Islet of Langerhans (tissue), 1 donor: Measurements from ENCODE around the gene FAM110A.
"Not testable (repeated sequence)": the region's sequence is repeated elsewhere in the genome, so short reads cannot be mapped to it uniquely, and the experiment has no call there.

Source experiments
- FAIRE-seq: peaks from one replicate; lab custom pipeline; 2011; peaks lifted over from hg19 to GRCh38; lab: Jason Lieb, UNC

FAM110A gene

DNA sequence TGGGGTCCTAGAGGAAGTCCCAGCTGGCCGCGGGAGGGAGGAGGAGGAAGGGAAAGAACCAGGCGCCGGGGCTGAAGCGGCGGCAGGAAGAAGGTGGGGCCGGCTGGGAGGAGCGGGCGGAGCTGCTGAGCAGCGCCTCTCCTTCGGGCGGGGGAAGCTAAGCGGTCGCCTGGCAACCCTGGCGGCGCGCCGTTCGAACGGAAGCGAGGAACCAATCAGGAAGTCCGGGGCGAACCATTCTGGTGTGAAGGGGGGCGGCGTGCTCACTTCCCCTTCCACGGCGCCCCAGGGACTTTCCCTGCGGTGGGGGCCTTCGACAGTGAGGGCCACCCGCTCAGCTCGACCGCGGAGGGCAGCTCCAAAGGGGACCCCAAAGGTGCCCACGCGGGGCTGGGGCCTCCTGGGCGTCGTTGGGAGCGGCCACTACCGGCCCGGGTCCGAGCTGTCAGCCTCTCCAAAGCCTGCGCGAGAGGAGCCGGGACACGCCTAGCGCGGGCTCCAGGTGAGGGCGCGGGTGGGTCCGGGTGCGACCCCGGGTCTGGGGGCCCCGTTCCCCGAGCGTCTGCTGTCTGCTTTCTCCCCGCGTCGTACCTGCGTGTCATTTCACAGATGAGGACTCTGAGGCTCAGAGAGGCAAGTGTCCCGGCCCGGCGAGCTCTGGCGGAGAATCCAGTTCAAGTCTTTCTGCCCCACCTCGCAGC is at the start of gene FAM110A:
Gene FAM110A, plus strand, starts transcription at position 266 of the 701 bp plus-strand sequence. CDS start 11,090 bp downstream, outside the sequence.
- FAIRE-seq, result no peak

DNA sequence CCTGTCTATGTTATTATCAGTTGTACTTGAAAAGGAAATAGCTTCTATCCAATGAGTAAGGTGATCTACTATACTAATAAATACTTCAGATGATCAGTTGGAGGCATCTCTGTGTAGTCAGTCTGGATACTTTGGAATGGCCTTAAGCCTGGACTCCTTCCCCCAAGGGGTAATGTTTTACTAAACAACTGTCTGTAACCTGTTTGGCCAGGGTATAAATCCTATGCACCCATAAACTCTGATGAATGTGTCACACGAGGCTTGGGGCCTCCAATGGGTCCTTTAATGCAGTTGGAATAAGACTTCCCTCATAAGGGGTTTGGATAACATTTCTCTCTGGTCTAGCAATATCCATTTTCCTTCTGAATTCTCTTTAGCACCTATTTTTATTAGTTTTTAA is 45.7 kb upstream of the FAM110A start:
- no peak for FAIRE-seq

DNA sequence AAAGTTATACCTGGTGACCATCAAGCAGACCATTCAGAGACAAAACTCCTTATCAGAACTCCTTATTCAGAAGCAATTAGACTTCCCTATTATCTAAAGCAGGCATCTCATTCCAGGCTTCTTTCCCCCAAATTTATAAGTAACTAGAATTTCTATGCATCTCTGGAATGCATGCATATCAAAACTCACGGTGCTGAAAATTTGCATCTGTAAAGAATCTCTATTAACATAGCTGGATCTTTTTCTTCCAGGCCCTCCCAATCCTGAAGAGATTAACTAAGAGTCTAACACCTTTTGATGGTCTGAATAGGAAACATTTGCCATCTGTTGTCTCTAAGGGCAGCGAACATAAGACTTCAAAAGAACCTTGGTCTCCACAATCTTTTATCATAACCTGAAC is 42.5 kb upstream of the FAM110A start:
- no peak for FAIRE-seq

DNA sequence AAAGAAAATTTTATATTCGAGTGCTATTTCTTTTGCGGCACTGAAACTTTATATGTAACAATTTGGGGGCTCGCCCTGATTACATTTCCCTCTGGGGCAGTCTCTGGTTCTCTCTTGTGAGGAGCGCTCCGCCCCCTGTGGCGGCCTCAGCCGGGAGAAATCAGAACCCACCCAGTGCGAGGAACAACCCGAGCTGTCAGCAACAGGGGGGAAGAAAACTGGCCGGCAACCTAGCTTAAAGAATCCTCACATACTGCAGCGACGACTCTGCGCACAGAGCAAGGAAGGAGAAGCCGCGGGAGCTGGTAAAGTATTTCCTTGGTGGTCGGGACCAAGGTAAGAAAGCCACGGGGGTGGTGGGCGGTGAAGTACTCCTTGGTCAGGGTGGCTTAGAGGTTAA is 41.3 kb upstream of the FAM110A start:
- FAIRE-seq, result no peak

DNA sequence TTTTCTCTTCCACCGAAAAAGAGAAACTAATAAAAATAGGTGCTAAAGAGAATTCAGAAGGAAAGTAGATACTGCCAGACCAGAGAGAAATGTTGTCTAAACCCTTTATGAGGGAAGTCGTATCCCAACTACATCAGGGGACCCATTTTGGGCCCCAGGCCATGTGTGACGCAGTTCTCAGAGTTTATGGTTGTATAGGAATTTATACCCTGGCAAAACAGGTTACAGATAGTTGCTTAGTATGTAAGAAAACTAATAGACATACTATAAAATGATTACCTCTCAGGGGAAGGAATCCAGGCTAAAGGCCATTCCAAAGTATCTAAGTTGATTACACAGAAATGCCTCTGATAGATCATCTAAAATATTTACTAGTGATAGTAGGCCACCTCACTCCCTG is 36.6 kb upstream of the FAM110A start:
- FAIRE-seq, result no peak

DNA sequence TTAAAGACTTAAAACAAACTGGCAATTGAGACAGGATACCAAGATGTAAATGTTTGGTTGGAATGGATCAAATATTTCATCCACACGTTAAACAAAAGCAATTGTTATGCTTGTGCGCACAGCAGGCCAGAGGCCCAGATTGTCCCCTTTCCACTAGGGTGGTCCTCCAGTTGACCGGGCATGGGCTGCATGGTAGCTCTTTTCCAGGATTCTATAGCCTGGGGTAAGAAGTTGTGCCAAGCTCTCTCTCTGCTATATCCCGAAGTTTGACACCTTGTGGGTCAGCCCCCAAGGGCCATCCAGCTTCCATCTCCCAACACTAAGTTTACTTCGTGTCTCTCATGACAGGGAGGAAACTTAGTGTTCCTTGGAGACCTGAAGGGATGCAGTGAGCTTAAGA is 34.8 kb upstream of the FAM110A start:
- FAIRE-seq, result not testable (repeated sequence)

DNA sequence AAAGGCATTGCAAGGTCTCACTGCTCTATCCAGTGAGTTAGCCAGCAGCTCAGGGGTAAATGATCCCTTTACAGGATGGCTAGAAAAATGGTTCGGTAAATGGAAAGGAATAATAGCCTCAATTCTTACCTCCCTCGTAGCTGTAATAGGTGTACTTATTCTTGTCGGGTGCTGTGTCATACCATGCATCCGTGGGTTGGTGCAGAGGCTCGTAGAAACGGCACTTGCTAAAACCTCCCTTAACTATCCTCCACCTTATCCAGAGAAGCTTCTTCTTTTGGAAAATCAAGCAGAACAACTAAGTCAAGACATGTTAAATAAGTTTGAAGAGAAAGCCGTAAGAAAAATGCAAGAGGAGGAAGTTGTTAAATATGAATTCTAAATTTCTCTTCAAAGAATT is 33.5 kb upstream of the FAM110A start:
- not testable (repeated sequence) for FAIRE-seq

DNA sequence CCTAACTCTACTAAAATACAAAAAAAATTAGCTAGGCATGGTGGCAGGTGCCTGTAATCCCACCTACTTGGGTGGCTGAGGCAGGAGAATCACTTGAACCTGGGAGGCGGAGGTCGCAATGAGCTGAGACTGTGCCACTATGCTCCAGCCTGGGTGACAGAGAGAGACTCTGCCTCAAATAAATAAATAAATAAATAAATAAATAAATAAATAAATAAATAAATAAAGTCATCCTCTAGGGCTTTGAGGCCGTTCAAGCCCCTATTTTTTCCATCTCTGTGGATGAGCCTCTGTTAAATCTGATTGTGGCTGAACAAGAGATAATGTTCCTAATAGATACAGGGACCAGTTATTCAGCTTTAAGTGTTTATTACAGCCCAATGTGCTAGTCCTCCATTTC is 31.8 kb upstream of the FAM110A start:
- no peak for FAIRE-seq

DNA sequence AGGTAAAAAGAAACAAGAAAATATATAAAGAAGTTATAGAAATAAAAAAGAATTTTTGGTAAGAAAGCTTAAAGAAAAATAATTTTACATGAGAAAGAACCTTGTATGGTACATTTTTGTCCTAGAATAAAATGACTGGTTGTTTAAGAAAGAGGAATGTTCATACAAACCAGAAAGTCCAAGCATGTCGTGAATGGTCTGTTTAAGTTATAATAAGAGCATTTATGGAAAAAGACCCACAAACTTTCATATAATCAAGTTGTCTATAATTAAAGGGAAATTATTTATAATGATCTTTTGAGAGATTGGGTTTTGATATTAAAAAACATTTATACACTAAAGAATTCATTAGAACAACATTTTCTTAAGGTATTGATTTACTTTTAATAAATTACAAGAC is 27.8 kb upstream of the FAM110A start:
- FAIRE-seq, result no peak

DNA sequence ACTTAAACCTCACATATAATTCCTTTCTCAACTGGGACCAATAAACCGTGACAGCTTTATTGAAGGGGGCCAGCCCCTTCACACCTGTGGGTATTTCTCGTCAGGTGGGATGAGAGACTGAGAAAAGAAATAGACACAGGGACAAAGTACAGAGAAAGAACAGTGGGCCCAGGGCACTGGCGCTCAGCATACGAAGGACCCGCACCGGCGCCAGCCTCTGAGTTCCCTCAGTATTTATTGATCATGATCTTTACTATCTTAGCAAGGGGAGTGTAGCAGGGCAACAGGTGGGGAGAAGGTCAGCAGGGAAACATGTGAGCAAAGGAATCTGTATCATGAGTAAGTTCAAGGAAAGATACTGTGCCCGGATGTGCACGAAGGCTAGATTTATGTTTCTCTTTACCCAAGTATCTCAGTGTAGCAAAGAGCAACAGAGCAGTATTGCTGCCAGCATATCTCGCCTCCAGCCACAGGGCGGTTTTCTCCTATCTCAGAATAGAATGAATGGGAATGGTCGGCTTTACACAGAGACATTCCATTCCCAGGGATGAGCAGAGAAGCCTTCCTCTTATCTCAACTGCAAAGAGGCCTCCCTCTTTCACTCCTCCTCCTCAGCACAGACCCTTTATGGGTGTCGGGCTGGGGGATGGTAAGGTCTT is 21.6 kb upstream of the FAM110A start:
- FAIRE-seq, result not testable (repeated sequence)

DNA sequence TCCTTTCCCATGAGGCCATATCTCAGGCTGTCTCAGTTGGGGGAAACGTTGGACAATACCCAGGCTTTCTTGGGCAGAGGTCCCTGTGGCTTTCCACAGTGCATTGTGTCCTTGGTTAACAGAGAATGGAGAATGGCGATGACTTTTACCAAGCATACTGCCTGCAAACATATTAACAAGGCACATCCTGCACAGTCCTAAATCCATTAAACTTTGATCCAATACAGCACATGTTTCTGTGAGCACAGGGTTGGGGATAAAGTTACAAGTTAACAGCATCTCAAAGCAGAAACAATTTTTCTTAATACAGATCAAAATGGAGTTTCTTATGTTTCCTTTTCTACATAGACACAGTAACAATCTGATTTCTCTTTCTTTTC is 21.1 kb upstream of the FAM110A start:
- not testable (repeated sequence) for FAIRE-seq

DNA sequence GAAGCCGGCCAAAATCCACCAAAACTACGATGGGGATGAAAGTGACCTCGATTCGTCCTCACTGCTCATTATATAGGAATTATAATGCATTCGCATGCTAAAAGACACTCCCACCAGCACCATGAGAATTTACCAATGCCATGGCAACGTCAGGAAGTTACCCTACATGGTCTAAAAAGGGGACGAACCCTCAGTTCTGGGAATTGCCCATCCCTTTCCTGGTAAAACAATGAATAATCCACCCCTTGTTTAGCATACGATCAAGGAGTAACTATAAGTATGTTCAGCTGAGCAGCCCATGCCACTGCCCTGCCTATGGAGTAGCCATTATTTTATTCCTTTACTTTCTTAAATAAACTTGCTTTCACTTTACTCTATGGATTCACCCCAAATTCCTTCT is 20.1 kb upstream of the FAM110A start:
- no peak for FAIRE-seq

DNA sequence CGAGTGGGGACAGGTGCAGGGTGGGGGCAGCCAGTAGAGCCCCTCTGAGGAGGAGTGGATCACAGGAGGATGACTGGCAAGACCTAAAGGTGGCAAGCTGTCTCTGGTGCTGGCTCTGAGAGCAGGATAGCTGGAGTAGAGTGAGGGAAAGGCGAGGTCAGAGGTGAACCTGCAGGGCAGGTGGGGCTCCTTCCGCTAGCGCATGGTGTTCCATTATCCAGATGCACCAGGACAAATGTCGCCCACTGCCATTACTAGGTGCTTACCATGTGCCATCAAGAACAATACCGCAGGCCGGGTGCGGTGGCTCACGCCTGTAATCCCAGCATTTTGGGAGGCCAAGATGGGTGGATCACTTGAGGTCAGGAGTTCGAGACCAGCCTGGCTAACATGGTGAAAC is 18.3 kb upstream of the FAM110A start:
- FAIRE-seq, result no peak

DNA sequence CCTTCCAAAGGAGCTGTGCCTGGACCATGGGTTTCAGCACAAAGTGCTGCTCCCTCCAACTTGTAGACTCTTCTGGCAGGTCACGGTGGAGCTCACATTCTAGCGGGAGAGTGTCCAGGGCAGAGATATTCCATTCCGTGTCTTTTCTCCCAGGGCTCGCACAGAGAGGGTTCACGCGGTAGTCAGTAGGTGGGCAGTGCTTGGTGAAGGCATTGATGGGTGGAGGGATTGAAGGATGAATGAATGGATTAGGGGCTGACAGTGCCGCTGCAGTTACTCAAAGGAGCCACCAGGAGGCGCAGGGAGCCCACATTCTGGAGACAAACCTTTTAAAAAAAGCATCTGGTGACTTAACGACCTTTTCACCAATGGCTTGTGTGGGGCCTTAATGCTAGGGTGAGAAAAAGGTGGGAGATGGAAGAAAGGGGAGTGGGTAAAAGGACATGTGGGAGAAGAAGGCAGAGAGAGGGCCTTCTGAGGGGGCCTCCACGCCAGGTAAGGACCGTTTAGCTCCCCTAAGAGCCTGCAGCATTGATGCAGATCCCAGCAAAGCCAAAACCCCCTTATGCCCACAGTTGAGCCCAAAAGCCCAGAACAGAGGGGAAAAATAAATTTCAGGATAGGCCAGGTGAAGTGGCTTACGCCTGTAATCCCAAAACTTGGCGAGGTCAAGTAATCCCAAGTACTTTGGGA is 17.5 kb upstream of the FAM110A start:
- peak; percentile 38 for FAIRE-seq

DNA sequence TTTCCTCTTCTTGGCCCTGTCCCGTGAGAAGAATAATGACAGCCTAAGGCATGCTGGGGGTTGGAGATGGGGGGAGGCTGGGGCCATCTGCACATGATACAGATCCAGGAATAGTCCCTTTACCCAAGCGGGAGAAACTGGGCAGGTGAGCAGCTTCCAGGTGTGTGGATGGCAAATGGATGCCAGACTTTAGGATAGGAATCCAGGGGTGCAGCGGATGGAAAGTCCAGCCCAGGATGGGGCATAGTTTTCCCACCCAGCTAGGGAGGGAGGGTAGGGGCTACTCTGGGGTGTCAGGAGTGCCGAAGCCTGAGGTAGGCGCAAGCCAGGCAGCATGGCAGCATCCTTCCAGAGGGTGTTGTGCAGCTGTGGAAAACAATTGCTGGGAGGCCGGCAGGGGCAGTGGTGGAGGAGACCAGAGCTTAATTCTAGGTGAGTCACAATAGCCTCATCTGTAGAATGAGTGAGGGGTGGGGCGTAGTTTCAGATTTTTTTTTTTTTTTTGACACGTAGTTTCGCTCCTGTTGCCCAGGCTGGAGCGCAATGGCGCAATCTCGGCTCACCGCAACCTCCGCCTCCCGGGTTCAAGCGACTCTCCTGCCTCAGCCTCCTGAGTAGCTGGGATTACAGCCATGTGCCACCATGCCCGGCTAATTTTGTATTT is 15.4 kb upstream of the FAM110A start:
- no peak for FAIRE-seq

DNA sequence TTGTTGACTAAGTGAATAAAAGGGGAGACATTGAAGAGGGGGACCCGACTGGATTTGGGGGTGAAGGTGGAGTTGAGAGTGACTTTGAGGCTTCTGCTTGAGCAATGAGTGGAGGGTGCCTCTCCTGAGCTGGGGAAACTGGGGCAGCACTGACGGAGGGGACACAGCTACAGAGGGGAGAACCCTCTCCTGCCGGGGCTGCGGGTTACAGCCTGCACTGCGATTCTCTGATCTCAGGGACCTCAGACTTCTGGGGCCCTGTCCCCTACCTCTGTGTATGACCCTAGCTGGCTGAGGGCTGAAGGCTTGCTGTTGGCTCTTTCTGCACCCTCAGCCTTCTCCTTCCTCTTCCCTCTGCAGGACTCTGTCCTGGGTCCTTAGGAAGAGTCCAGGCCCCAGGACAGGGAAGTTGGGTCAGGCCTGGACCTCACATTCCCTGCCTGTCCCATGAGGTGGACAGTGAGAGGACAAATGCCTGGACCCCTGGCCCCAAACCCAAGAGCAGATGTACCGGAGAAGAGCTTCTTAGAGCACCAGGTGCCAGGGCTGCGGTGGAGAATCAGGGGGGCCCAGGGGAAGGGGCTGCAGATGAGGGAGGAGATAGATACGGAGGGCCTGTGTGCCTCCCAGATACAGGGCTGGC is 13.7 kb upstream of the FAM110A start:
- no peak for FAIRE-seq

DNA sequence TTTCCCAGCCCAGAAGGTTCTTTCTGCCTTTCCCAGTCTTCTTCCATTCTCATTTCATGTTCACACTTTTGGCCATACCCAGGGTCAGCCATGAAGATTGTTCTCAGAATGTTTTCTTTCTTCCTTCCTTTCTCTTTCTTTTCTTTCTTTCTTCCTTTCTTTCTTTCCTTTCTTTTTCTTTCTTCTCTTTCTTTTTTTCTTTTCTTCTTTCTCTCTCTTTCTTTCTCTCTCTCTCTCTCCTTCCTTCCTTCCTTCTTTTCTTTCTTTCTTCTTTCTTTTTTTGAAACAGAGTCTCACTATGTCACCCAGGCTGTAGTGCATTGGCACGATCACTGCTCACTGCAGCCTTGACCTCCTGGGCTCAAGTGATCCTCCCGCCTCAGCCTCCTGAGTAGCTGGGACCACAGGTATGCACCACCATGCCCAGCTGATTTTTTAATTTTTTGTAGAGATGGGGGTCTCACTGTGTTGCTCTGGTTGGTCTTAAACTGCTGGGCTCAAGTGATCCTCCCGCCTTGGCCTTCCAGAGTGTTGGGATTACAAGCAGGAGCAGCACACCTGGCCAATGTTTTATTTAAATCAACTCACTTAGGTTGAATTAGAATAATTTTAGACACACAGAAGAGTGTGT is 13.1 kb upstream of the FAM110A start:
- no peak for FAIRE-seq

DNA sequence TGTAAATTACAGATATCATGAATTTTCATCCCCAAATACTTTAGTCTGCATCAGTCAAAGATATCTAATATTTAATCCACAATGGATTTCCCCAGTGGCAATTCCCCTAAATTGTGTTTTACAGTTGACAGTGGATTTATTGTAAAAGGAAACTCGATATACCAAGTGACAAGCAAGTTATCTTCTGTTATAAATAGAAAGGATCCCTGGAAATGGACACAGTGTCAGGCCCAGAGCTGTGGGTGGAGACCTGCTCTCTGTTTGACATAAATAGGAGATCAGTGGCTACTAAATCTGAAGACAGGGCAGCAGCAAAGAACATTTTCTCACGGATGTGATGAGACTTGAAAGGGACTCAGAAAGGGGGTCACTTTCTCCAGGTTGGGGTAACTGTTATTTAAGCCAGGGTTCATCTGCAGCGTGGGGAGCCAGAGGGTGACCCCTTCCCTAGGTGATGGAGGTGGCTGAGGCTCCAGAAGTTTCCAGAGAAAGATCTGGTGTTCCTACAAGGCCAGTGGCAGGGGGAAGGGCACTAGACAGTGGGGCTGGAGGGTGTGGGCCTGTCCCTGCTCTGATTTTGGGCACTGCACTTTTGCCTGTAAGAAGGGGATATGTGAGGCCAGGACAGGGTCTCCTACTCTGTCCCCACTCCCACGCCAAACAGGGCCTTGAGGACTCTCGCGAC is 12.3 kb upstream of the FAM110A start:
- FAIRE-seq, result no peak

DNA sequence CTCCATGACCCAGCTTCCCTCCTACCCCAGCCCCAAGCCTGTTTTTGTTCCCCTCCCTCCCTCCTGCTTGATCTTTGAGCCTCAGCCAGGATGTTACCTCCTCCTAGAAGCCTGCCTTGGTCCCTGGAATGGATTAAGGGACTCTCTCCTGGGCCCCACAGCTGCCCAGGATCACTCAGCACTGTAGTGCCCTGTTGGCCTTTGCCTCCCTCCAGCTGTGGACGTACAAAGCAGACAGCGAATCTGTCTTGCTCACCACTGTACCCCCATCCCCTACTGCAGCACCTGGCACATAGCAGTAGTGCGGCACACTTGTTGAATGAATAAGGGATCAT is 11.8 kb upstream of the FAM110A start:
- no peak for FAIRE-seq

DNA sequence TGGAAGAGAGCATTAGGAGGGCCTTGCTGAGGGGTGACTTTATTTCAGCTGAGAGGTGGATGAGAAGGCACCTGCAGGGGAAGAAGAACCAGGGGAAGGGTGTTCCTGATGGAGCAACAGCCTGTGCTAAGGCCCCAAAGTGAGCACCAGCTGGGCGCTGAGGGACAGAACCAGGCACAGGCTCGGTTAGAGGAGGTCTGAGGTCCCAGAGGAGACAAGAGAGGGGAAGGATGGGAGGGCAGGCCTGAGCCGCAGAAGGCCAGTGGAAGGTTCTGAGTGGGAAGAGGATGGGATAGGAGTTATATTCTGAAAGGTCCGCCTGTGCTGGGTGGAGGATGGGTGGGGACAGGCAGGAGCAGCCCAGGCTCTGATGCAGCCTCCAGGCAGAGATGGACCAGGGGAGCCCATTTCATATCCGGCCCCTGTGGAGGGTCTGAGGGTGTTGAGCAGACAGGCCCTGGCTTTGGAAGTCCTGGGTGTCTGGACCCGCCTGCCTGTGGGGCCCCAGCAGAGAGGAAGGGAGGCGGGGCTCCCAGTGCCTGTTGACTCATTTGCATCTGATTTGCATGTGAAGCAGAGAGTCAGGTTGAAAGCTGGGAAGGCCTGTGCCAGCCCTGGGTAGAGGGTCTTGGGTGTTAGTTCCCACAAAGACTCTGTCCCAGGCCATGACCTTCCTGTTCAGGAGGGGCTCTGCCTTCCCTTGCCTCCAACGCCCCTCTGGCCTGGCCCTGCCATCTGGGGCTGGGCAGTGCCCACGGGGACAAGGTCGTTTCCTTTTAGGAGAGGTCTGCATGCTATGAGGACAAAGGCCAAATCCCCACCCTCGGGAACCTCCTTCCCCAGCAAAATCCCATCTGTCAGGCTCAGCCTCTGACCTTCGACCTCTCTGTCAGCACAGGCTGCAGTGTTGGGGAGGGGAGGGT is 10.6 kb upstream of the FAM110A start:
- FAIRE-seq, result no peak

DNA sequence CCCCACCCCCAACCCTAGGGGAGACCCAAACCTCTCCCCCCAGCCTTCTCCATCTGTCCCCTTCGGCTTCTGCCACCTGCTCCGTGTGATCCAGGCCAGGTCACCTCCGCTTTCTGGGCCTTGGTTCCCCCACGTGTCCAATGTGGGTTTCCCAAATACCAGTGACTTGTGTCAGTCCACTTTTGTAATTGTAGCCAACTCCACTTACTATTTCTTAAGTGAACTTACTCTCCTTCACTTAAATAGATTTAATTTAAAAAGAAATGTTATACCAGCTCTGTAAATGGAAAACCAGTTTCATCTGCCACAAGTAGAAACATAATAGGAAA is 10.0 kb upstream of the FAM110A start:
- FAIRE-seq, result no peak
